Heart left ventricle (tissue), 16 donors: ENCODE measurements around the gene DHRS3. TPM values are rescaled to one million over a fixed set of nuclear protein-coding genes. Genes with fewer than 3 reads are reported as not detected.
A peak's percentile ranks its signal among the peaks of the same experiment; 100 is the strongest.

Experiments
- ATAC-seq, 4 donors: fragments of 200-7000 bp; cut with Tn5 transposase; one replicate each; pipeline ENCODE4 v1.9.1; 2020 to 2022; ENCODE audit warnings: moderate library complexity in 4 of 4, mild to moderate bottlenecking in 3 of 4, moderate number of reproducible peaks in 1 of 4
- DNase-seq, 5 donors: peaks; one replicate each; pipeline ENCODE4 v3.0.0-alpha.2; 2020
- H3K27ac ChIP-seq, 12 donors: fragments of 200-600 bp; sonication (generic) in 4 of 12; one replicate each; pipeline versions ENCODE4 v1.5.0 to v1.8.0; 2016 to 2022; ENCODE audit warnings: mild to moderate bottlenecking in 2 of 12
- H3K27me3 ChIP-seq, 9 donors: fragments of 200-600 bp; sonication (generic) in 2 of 9; one replicate each; pipeline versions ENCODE4 v1.5.1 to v1.8.0; 2016 to 2022; ENCODE audit warnings: mild to moderate bottlenecking in 3 of 9
- H3K36me3 ChIP-seq, 9 donors: fragments of 200-600 bp; sonication (generic) in 2 of 9; one replicate each; pipeline versions ENCODE4 v1.5.0 to v1.8.0; 2018 to 2022; ENCODE audit warnings: mild to moderate bottlenecking in 2 of 9
- H3K4me1 ChIP-seq, 12 donors: fragments of 200-600 bp; sonication (generic) in 4 of 12; one replicate each; pipeline versions ENCODE4 v1.5.0 to v1.8.0; 2016 to 2022; ENCODE audit warnings: mild to moderate bottlenecking in 3 of 12
- H3K4me3 ChIP-seq, 12 donors: fragments of 200-600 bp; sonication (generic) in 4 of 12; one replicate each; pipeline versions ENCODE4 v1.5.0 to v1.8.0; 2017 to 2022; ENCODE audit warnings: mild to moderate bottlenecking in 9 of 12, moderate library complexity in 4 of 12
- H3K9me3 ChIP-seq, 12 donors: fragments of 200-600 bp; sonication (generic) in 4 of 12; one replicate each; pipeline versions ENCODE4 v1.5.0 to v1.8.0; 2016 to 2022; ENCODE audit warnings: mild to moderate bottlenecking in 1 of 12
- CTCF ChIP-seq, 12 donors: fragments of 200-600 bp; sonication (generic) in 4 of 12; IDR thresholded peaks; one replicate each; pipeline versions ENCODE4 v1.5.0 to v1.8.0; 2018 to 2022; ENCODE audit warnings: antibody characterized with exemption in 12 of 12, mild to moderate bottlenecking in 5 of 12
- POLR2A ChIP-seq, 2 donors: fragments of 450-650 bp; IDR thresholded peaks; one replicate each; pipeline ENCODE4 v1.6.1; 2017; ENCODE audit warnings: antibody characterized with exemption in 2 of 2, mild to moderate bottlenecking in 2 of 2, moderate library complexity in 2 of 2
- WGBS, 4 donors: extraction: QIAGEN DNeasy Blood & Tissue Kit in 2 of 4; methylation state at CpG; one replicate each; pipeline versions ENCODE4 v1.1.5 to v1.1.7; 2013 to 2018; 5-methylcytosine and 5-hydroxymethylcytosine counted together
- intact Hi-C, 10 donors: fragments of 100-400 bp; cut with DNase I; formaldehyde crosslinking; loops; one replicate each; pipeline versions ENCODE4 v1.11.1 to v1.14.2; 2022
- polyA plus RNA-seq, 2 donors: library from polyadenylated mRNA; stranded (reverse); fragments of 200-250 nt; gene quantifications; one replicate each; pipeline ENCODE4 v1.2.3, GENCODE V29; 2013
- total RNA-seq, 9 donors: library from RNA; depleted of rRNA in 2 of 9; stranded (reverse); fragments of >200 nt in 2 of 9; fragmentation: NEBNext Ultra II Directional in 3 of 9; extraction: Animal tissue kit (Norgen Biotek cat#: 25700) in 3 of 9; gene quantifications; one replicate each; pipeline versions ENCODE4 v1.1.0 to v1.2.4, GENCODE V29; 2016 to 2023
- donor health status: ischemic (EF 13 %, LVEDD 7.1; RV severe dilation, severe dysfunction).
- donor health status: healthy with polysubstance abuse.
- donor health status: DM: no; HTN: yes; CAD: no.
- donor health status: DM: no; HTN: no; CAD: no.
- donor health status: ischemic (EF 25% LVEDD 6.9; RV normal size, moderate dysfunction).
- donor health status: ischemic (EF 25% LVEDD 5.7; RV mildly dilated, moderate dysfunction).
- donor health status: healthy.
- donor health status: DM: yes; HTN: yes; CAD: no.
- donor health status: ischemic (EF 35%, LVEDD 5.7; RV mildly dilated, moderate dysfunction).
- donor health status: nonischemic (EF 11% LVEDD 7.7; RV severe dilation, severe dysfunction).
- donor health status: DM: yes; HTN: yes; CAD: no.
- donor health status: PGD.
- donor health status: ischemic (EF 29% LVEDD 5.4; RV normal size, mild dysfunction).
- donor health status: nonischemic (EF 23%, LVEDD 6.1; RV moderate dilation, normal function).

Gene DHRS3
- total and polyA plus RNA-seq, 11 donors, result 28.6 to 102 (median 59.9) TPM

- 88 to 94% (median 93%) methylated on average over 9 to 18 of the region's 18 CpGs for WGBS, 4 donors
- H3K27ac ChIP-seq, result peak overlapping the region in 7 of 12 donors; percentile 77 to 95 (median 87)
- TF ChIP-seq CTCF (IDR thresholded peaks at IDR 0.05), result no peak
- no peak for TF ChIP-seq POLR2A (IDR thresholded peaks at IDR 0.05)
- no peaks in the 10 kb centered on the region for H3K27me3 ChIP-seq
- no peaks in the 10 kb centered on the region for H3K36me3 ChIP-seq
- peaks cover 0 to 53% (median 22%) of the 10 kb centered on the region in 12 donors for H3K4me1 ChIP-seq
- no peaks in the 10 kb centered on the region for H3K9me3 ChIP-seq
- ATAC-seq (no peak), DNase-seq (peak in 1 of 5 donors; percentile 52)
- intact Hi-C loops, result loop anchor here in 6 of 10 donors (2.0 to 10.0 kb wide), 6 partner anchors 34 to 63 kb away; partner anchors contain the start of gene DHRS3 (in 4 of the 6)
- no peak overlapping the region for H3K4me3 ChIP-seq
Observed at GRCh38 chr1:12554521-12555305, 63.3 kb downstream of the DHRS3 start.

GRCh38 chr1:12553963-12554362 lies 64.0 kb downstream of the DHRS3 start:
- H3K4me3 ChIP-seq, result no peak overlapping the region
- H3K4me1 ChIP-seq, result peaks cover 6 to 60% (median 30%) of the 10 kb centered on the region in 12 donors
- TF ChIP-seq POLR2A (IDR thresholded peaks at IDR 0.05) (no peak), CTCF (IDR thresholded peaks at IDR 0.05) (no peak)
- DNase-seq, result no peak
- 63 to 82% (median 80%) methylated on average over 3 of the region's 3 CpGs for WGBS, 4 donors
- no peaks in the 10 kb centered on the region for H3K27me3 ChIP-seq
- H3K9me3 ChIP-seq, result no peaks in the 10 kb centered on the region
- intact Hi-C loops, result loop anchor here in 6 of 10 donors (2.0 to 10.0 kb wide), 5 partner anchors 35 to 63 kb away; partner anchors contain the start of gene DHRS3 (in 4 of the 6)
- H3K27ac ChIP-seq, result peak overlapping the region in 10 of 12 donors; percentile 10 to 95 (median 85)
- ATAC-seq, result no peak
- H3K36me3 ChIP-seq, result no peaks in the 10 kb centered on the region

- no peak for TF ChIP-seq CTCF (IDR thresholded peaks at IDR 0.05)
- no peak for TF ChIP-seq POLR2A (IDR thresholded peaks at IDR 0.05)
- no peaks in the 10 kb centered on the region for H3K36me3 ChIP-seq
- peak; percentile 21 to 70 (median 35) for ATAC-seq
- H3K27me3 ChIP-seq, result no peaks in the 10 kb centered on the region
- 52 to 65% (median 55%) methylated on average over 16 of the region's 16 CpGs for WGBS, 4 donors
- peak in 2 of 5 donors; percentile 58 to 71 for DNase-seq
- intact Hi-C loops, result loop anchor here in 6 of 10 donors (5.0 to 10.0 kb wide), 4 partner anchors 39 to 64 kb away; partner anchors contain the start of gene DHRS3 (in 4 of the 6)
- H3K27ac ChIP-seq, result peak overlapping the region; percentile 10 to 95 (median 81)
- H3K4me1 ChIP-seq, result peaks cover 10 to 66% (median 34%) of the 10 kb centered on the region in 12 donors
- no peaks in the 10 kb centered on the region for H3K9me3 ChIP-seq
- no peak overlapping the region for H3K4me3 ChIP-seq
Observed at GRCh38 chr1:12552951-12553921, 64.8 kb downstream of the DHRS3 start.
